Trophoblast cell (in vitro differentiated cells and primary cell): ENCODE measurements around the gene EML1.
A peak's percentile ranks its signal among the peaks of the same experiment; 100 is the strongest.

Source experiments
- DNase-seq, 2 donors: peaks; one replicate each; pipeline ENCODE4 v3.0.0-alpha.2; 2016
- H2AFZ ChIP-seq: 2 replicates; pipeline ENCODE4 v1.6.1; 2013; ENCODE audit warnings: low read length, moderate library complexity, mild to moderate bottlenecking; ENCODE audit not compliant: insufficient read depth, poor library complexity
- H2AK5ac ChIP-seq: 2 replicates; pipeline ENCODE4 v1.6.1; 2013; ENCODE audit warnings: mild to moderate bottlenecking, low read length
- H2BK120ac ChIP-seq: 2 replicates; pipeline ENCODE4 v1.6.1; 2013; ENCODE audit warnings: low read length, mild to moderate bottlenecking, moderate library complexity; ENCODE audit not compliant: insufficient read depth, poor library complexity
- H2BK12ac ChIP-seq: 2 replicates; pipeline ENCODE4 v1.6.1; 2013; ENCODE audit warnings: mild to moderate bottlenecking, low read length, moderate library complexity
- H2BK5ac ChIP-seq: 2 replicates; pipeline ENCODE4 v1.6.1; 2013; ENCODE audit warnings: low read length, low read depth, moderate library complexity, mild to moderate bottlenecking; ENCODE audit not compliant: poor library complexity
- H3K14ac ChIP-seq: 2 replicates; pipeline ENCODE4 v1.6.1; 2013; ENCODE audit warnings: mild to moderate bottlenecking, low read length
- H3K18ac ChIP-seq: 2 replicates; pipeline ENCODE4 v1.6.1; 2013; ENCODE audit warnings: mild to moderate bottlenecking, low read length
- H3K23ac ChIP-seq: 2 replicates; pipeline ENCODE4 v1.6.1; 2013; ENCODE audit warnings: low read length
- H3K27ac ChIP-seq: 2 replicates; pipeline ENCODE4 v1.5.1; 2013; ENCODE audit warnings: low read depth, mild to moderate bottlenecking, inconsistent platforms, low read length, moderate library complexity
- H3K27me3 ChIP-seq: 2 replicates; pipeline ENCODE4 v1.6.1; 2013; ENCODE audit warnings: inconsistent platforms, mild to moderate bottlenecking, low read length, moderate library complexity; ENCODE audit not compliant: insufficient read depth
- H3K36me3 ChIP-seq, 2 experiments: 1 replicate in 1 of 2; 2 replicates in 1 of 2; pipeline ENCODE4 v1.6.1; 2013; ENCODE audit warnings: low read length in 2 of 2, mild to moderate bottlenecking in 2 of 2, moderate library complexity in 1 of 2; ENCODE audit not compliant: insufficient read depth in 2 of 2, control insufficient read depth in 1 of 2
- H3K4ac ChIP-seq: 2 replicates; pipeline ENCODE4 v1.6.1; 2013; ENCODE audit warnings: low read depth, mild to moderate bottlenecking, low read length, moderate library complexity
- H3K4me1 ChIP-seq, 2 experiments: 1 replicate in 1 of 2; 2 replicates in 1 of 2; pipeline ENCODE4 v1.6.1; 2013; ENCODE audit warnings: low read length in 2 of 2, mild to moderate bottlenecking in 2 of 2, moderate library complexity in 1 of 2; ENCODE audit not compliant: insufficient read depth in 2 of 2, control insufficient read depth in 1 of 2
- H3K4me2 ChIP-seq: 2 replicates; pipeline ENCODE4 v1.6.1; 2013; ENCODE audit warnings: inconsistent platforms, mild to moderate bottlenecking, low read length, moderate library complexity
- H3K4me3 ChIP-seq: 2 replicates; pipeline ENCODE4 v1.5.1; 2013; ENCODE audit warnings: mild to moderate bottlenecking, low read depth, low read length, inconsistent platforms
- H3K79me1 ChIP-seq: one replicate; pipeline ENCODE4 v1.6.1; 2013; ENCODE audit warnings: low read length
- H3K79me2 ChIP-seq: 2 replicates; pipeline ENCODE4 v1.6.1; 2013; ENCODE audit warnings: low read length, mild to moderate bottlenecking; ENCODE audit not compliant: control insufficient read depth, insufficient read depth, poor library complexity
- H3K9ac ChIP-seq: 2 replicates; pipeline ENCODE4 v1.6.1; 2013; ENCODE audit warnings: mild to moderate bottlenecking, low read length
- H3K9me3 ChIP-seq: 2 replicates; pipeline ENCODE4 v1.6.1; 2013; ENCODE audit warnings: low read depth, mild to moderate bottlenecking, control low read depth, inconsistent platforms, low read length; ENCODE audit not compliant: insufficient read depth
- H4K12ac ChIP-seq: 2 replicates; pipeline ENCODE4 v1.6.1; 2013; ENCODE audit warnings: low read depth, mild to moderate bottlenecking, low read length, moderate library complexity
- H4K8ac ChIP-seq: 2 replicates; pipeline ENCODE4 v1.6.1; 2013; ENCODE audit warnings: low read depth, mild to moderate bottlenecking, low read length, moderate library complexity
- H4K91ac ChIP-seq: one replicate; pipeline ENCODE4 v1.6.1; 2013; ENCODE audit warnings: low read depth, mild to moderate bottlenecking, low read length, moderate library complexity
- WGBS: extraction: QIAGEN DNeasy Blood & Tissue Kit; methylation state at CpG from one replicate; pipeline ENCODE4 v1.1.7; 2013; ENCODE audit warnings: missing lambda C conversion rate; ENCODE audit not compliant: insufficient read length, insufficient coverage; ENCODE audit errors: extremely low coverage; 5-methylcytosine and 5-hydroxymethylcytosine counted together

Gene EML1

GRCh38 chr14:99896361-99896760 lies 103.1 kb downstream of the EML1 start:
- no peak overlapping the region for H3K4ac ChIP-seq
- H3K9ac ChIP-seq = no peak overlapping the region
- H3K4me2 ChIP-seq = no peak overlapping the region
- no peak overlapping the region for H3K14ac ChIP-seq
- WGBS = no CpG with 5 or more reads among the region's 3 CpGs
- H3K4me3 ChIP-seq = no peak overlapping the region
- no peaks in the 10 kb centered on the region for H3K9me3 ChIP-seq
- no peak overlapping the region for H4K12ac ChIP-seq
- no peaks in the 10 kb centered on the region for H3K79me1 ChIP-seq
- H3K18ac ChIP-seq = no peak overlapping the region
- H2AK5ac ChIP-seq = no peak overlapping the region
- no peak overlapping the region for H3K23ac ChIP-seq
- H4K8ac ChIP-seq = no peak overlapping the region
- no peak for DNase-seq
- no peak overlapping the region for H2BK120ac ChIP-seq
- no peak overlapping the region for H2BK12ac ChIP-seq
- H4K91ac ChIP-seq = no peak overlapping the region
- H2BK5ac ChIP-seq = no peak overlapping the region
- H3K27me3 ChIP-seq = no peaks in the 10 kb centered on the region
- peaks cover 0 to 5% of the 10 kb centered on the region in 2 experiments for H3K36me3 ChIP-seq
- H3K4me1 ChIP-seq = no peaks in the 10 kb centered on the region
- H3K79me2 ChIP-seq = no peaks in the 10 kb centered on the region
- H2AFZ ChIP-seq = no peak overlapping the region
- no peak overlapping the region for H3K27ac ChIP-seq

- no peaks in the 10 kb centered on the region for H3K27me3 ChIP-seq
- no peak overlapping the region for H4K91ac ChIP-seq
- no peak overlapping the region for H2AFZ ChIP-seq
- DNase-seq = peak in 1 of 2 donors; percentile 79
- no CpG with 5 or more reads among the region's 7 CpGs for WGBS
- no peak overlapping the region for H3K23ac ChIP-seq
- no peaks in the 10 kb centered on the region for H3K4me1 ChIP-seq
- H2BK12ac ChIP-seq = no peak overlapping the region
- no peaks in the 10 kb centered on the region for H3K79me2 ChIP-seq
- H3K9ac ChIP-seq = no peak overlapping the region
- no peak overlapping the region for H3K4me3 ChIP-seq
- H3K4me2 ChIP-seq = no peak overlapping the region
- H4K12ac ChIP-seq = no peak overlapping the region
- H3K4ac ChIP-seq = no peak overlapping the region
- H3K27ac ChIP-seq = no peak overlapping the region
- no peak overlapping the region for H4K8ac ChIP-seq
- H2AK5ac ChIP-seq = no peak overlapping the region
- no peaks in the 10 kb centered on the region for H3K79me1 ChIP-seq
- no peak overlapping the region for H2BK5ac ChIP-seq
- H3K9me3 ChIP-seq = peaks cover 2% of the 10 kb centered on the region
- H2BK120ac ChIP-seq = no peak overlapping the region
- H3K14ac ChIP-seq = no peak overlapping the region
- H3K36me3 ChIP-seq = peaks cover 2 to 5% of the 10 kb centered on the region in 2 experiments
- H3K18ac ChIP-seq = no peak overlapping the region
Measured at GRCh38 chr14:99899578-99900178, 106.5 kb downstream of the EML1 start.

GRCh38 chr14:99902925-99903324 lies 109.7 kb downstream of the EML1 start:
- DNase-seq = peak in 1 of 2 donors; percentile 12
- no peak overlapping the region for H3K4me2 ChIP-seq
- no peak overlapping the region for H3K9ac ChIP-seq
- peaks cover 2% of the 10 kb centered on the region for H3K9me3 ChIP-seq
- H3K4me1 ChIP-seq = no peaks in the 10 kb centered on the region
- no peak overlapping the region for H4K12ac ChIP-seq
- no peak overlapping the region for H2BK120ac ChIP-seq
- no peak overlapping the region for H2AFZ ChIP-seq
- no peaks in the 10 kb centered on the region for H3K79me2 ChIP-seq
- no peaks in the 10 kb centered on the region for H3K27me3 ChIP-seq
- H3K14ac ChIP-seq = no peak overlapping the region
- H3K4me3 ChIP-seq = no peak overlapping the region
- peaks cover 2 to 5% of the 10 kb centered on the region in 2 experiments for H3K36me3 ChIP-seq
- no peak overlapping the region for H3K4ac ChIP-seq
- no peak overlapping the region for H3K27ac ChIP-seq
- H2AK5ac ChIP-seq = no peak overlapping the region
- H3K79me1 ChIP-seq = no peaks in the 10 kb centered on the region
- no peak overlapping the region for H3K18ac ChIP-seq
- H2BK5ac ChIP-seq = no peak overlapping the region
- no peak overlapping the region for H4K91ac ChIP-seq
- H2BK12ac ChIP-seq = no peak overlapping the region
- H4K8ac ChIP-seq = no peak overlapping the region
- no peak overlapping the region for H3K23ac ChIP-seq

- no CpG with 5 or more reads among the region's 2 CpGs for WGBS
- Histone ChIP-seq H3K4ac (no peak overlapping the region), H2BK12ac (no peak overlapping the region), H3K4me3 (no peak overlapping the region), H2BK5ac (no peak overlapping the region), H3K36me3 (peaks cover 3 to 5% of the 10 kb centered on the region in 2 experiments), H3K9ac (no peak overlapping the region), H3K4me2 (no peak overlapping the region), H3K27ac (no peak overlapping the region), H3K27me3 (no peaks in the 10 kb centered on the region), H2AK5ac (no peak overlapping the region), H4K12ac (no peak overlapping the region), H4K91ac (no peak overlapping the region), H3K14ac (no peak overlapping the region), H2BK120ac (no peak overlapping the region), H3K79me1 (no peaks in the 10 kb centered on the region), H3K9me3 (peaks cover 2% of the 10 kb centered on the region), H3K23ac (no peak overlapping the region), H2AFZ (no peak overlapping the region), H3K79me2 (no peaks in the 10 kb centered on the region), H3K18ac (no peak overlapping the region), H4K8ac (no peak overlapping the region), H3K4me1 (peaks cover 0 to 6% of the 10 kb centered on the region in 2 experiments)
- no peak for DNase-seq
Measured at GRCh38 chr14:99904506-99904905, 111.3 kb downstream of the EML1 start.
